Measurements from ENCODE around the gene FAM83E.
"Not testable (repeated sequence)": the region's sequence is repeated elsewhere in the genome, so short reads cannot be mapped to it uniquely, and the experiment has no call there.

Gene FAM83E

DNA sequence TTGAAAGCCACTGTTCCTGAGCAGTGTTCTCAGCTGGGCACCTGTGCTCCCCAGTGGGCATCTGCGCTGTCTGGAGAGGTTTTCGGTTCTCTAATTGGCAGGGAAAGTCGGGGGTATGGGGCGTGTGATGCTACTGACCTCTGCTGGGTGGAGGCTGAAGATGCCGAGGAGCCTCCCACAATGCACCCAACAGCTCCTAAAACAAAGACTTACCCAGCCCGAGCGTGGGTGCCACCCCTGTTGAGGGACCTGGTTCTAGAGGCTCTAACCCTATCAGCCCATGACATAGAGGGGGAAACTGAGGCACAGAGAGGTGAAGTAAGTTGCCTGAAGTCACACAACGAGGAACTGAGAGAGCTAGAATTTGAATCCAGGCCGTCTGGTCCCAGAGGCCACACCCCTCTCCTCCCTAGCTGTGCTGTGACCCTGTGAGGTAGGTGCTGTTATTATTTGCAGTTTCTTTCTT is 6.0 kb downstream of the FAM83E start:
- DNase-seq = peak in 3 of 5 donors; percentile 26 to 49 (median 34)

GRCh38 chr19:48607359-48607755 is 7.5 kb downstream of the FAM83E start:
- no peak for DNase-seq

GRCh38 chr19:48606463-48607358 is 8.2 kb downstream of the FAM83E start, which contains the start of gene SPACA4:
Gene SPACA4 (plus strand): TSS chr19:48606742. CDS start chr19:48606979, 237 bp downstream.
- DNase-seq = no peak

- no peak for DNase-seq
Measured at GRCh38 chr19:48603850-48604249, 11.0 kb downstream of the FAM83E start.

GRCh38 chr19:48603449-48603848 is 11.4 kb downstream of the FAM83E start:
- no peak for DNase-seq

DNA sequence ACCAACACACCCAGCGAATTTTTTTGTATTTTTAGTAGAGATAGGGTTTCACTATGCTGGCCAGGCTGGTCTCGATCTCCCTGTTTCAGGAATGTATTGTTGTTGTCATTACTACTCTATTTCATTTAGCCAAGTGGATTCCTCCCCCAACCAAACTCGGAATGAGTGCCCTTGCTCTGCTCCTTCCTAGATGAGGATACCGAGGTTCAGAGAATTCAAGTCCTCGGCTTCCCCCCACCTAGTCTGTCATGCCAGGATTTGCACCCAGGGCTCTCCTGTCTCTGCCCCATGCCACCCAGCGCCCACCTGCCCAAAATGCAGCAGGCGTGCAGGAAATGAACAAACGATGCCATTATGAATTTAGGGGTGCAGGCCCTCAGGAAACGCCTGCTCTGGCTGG is 11.9 kb downstream of the FAM83E start:
- no peak for DNase-seq

DNA sequence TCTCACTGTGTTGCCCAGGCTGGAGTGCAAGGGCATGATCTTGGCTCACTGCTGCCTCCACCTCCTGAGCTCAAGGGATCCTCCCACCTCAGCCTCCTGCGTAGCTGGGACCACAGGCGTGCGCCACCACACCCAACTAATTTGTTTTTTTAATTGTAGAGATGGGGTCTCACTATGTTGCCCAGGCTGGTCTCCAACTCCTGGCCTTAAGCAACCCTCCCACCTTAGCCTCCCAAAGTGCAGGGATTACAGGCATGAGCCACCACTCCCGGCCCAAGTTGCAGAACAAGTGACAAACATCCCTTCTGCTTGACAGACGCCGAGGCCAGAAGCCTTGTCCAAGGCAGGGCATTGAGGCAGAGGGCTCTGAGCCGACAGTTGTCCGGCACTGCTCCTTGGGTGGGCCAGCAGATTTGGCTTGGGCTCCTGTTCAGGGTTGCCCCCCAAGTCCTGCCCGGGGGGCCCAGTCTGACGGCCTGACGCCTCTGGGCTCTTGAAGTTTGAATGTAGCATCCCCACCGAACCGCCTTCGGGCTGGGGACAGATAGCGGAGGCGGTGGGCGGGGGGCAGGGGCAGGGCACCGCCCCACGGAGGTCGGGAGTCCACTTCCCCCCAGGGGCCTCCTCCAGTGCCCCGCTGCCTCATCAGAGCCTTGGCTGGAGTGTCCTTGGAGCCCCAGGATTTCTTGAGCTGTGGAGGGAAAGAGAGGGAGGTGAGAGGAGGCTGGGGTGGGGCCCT is 14.0 kb downstream of the FAM83E start:
- no peak for DNase-seq

- no peak for DNase-seq
Measured at GRCh38 chr19:48598996-48599700, 15.7 kb downstream of the FAM83E start.

- peak in 3 of 5 donors; percentile 36 to 59 (median 39) for DNase-seq
Measured at GRCh38 chr19:48596679-48597465, 18.0 kb downstream of the FAM83E start.

DNA sequence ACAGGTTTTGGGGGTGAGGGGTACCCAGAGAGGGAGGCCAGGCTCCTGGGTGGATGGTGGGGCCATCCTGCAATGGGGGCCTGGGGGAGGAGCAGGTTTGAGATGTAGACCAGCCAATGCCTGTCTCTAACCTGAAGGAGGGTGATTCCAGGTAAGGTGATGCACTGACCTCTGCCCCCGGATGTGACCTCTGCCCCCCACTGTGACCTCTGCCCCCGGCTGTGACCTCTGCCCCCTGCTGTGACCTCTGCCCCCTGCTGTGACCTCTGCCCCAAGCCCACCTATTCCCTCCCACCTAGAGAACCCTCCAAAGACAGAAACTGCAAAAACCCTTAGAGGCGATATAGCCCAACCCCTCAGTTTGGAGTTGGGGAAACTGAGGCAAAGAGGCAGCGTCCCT is 18.6 kb downstream of the FAM83E start:
- no peak for DNase-seq

GRCh38 chr19:48595833-48596232 is 19.0 kb downstream of the FAM83E start:
- DNase-seq = no peak

DNA sequence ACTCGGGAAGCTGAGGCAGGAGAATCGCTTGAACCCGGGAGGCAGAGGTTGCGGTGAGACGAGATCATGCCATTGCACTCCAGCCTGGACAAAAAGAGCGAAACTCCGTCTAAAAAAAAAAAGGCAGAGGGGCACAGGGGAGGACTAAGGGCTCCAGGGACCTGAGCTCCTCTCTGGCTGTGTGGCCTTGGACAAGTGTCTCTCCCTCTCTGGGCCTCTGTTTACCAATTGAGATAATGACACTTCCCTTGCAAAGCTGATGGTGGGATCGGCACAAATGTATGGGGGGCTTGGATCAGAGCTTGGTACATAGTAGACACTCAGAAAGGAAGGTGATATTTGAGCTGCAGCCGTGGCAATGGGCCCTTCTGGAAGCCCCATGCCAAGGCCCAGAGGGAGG is 19.7 kb downstream of the FAM83E start:
- no peak for DNase-seq

DNA sequence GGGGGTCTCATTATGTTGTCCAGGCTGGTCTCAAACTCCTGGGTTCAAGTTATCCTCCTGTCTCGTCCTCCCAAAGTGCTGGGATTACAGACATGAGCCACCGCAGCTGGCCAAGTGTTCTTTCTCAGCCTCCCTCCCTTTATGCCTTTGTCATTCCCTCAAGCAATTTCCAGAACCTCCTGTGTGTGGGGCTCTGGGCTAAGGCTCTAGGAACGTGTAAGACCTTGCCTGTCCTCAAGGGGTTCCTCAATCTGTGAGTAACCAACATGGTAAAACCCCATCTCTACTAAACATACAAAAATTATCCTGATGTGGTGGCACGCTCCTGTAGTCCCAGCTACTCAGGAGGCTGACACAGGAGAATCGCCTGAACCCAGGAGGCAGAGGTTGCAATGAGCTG is 23.9 kb downstream of the FAM83E start:
- no peak for DNase-seq

- peak; percentile 66 to 87 (median 80) for DNase-seq
Measured at GRCh38 chr19:48588670-48589401, 26.0 kb downstream of the FAM83E start.

- DNase-seq = no peak
Measured at GRCh38 chr19:48587387-48587786, 27.5 kb downstream of the FAM83E start.

GRCh38 chr19:48582168-48582567 is 32.7 kb downstream of the FAM83E start:
- no peak for DNase-seq

DNA sequence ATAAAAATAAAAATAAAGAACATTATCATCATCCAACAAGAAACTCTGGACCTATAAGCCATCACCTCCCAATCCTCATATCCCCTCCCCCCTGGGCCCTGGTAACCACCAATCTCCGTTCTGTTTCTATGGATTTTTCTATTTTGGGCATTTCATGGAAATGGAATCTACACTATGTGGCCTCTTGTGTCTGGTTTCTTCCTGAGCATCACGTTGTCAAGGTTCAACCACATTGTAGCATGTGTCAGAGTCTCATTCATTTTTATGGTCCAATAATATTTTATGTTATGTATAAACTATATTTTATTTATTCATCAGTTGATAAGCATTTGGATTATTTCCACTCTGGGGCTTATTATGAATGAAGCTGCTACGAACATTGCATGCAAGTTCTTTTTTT is 36.0 kb downstream of the FAM83E start:
- DNase-seq = no peak

DNA sequence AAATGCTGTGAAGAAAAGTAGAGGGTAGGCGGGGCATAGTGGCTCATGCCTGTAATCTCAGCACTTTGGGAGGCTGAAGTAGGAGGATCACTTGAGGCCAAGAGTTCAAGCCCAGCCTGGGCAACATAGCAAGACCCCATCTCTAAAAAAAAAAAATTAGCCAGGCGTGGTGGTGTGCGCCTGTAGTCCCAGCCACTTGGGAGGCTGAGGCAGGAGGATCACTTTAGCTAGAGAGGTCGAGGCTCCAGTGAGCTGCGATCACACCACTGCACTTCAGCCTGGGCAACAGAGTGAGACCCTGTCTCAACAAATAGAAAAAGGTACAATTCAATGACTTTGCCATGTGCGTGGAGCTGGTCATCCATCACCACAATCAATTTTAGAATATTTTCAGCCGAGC is 37.0 kb downstream of the FAM83E start:
- DNase-seq = not testable (repeated sequence)

DNA sequence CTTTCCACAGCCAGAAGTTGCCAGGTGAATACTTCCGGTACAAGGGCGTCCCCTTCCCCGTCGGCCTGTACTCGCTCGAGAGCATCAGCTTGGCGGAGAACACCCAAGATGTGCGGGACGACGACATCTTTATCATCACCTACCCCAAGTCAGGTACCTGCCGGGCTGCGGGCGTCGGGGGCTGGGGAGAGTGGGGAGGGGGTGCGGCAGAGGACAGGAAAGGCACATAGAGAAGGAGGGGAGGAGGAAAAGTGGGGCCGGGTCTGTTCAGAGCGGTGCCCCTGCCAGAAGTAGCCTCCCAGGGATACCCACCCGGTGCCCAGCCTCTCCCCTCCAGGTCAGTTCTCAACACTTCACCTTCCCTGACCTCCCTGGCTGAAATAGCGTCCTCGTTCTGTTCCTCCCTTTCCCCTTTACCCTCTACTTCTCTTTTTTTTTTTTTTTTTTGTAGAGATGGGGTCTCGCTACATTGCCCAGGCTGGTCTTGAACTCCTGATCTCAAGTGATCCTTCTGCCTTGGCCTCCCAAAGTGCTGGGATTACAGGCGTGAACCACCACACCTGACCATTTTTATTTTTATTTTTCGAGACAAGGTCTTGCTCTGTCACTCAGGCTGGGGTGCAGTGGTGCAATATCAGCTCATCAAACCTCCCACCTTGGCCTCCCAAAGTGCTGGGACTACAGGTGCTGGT is 38.8 kb downstream of the FAM83E start:
- DNase-seq = no peak

DNA sequence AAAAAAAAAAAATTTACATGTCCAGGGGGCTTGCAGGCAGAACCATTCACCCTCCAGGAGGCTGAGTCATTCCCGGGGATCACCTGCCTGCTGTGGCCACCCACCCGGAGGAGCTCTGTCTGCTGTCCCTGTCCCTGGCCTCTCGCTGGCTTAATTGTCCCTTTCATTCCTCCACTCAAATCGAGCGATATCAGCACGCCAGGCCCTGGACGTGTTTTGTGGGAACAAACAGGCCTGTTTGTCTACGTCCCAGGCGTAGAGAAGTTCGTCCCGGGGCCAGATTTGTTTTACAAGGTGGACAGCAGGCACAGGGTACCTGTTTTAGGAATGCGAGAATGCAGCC is 41.7 kb downstream of the FAM83E start:
- no peak for DNase-seq
